ENCODE measurements around the gene ABCB8. TPM values are rescaled to one million over a fixed set of nuclear protein-coding genes. Genes with fewer than 3 reads are reported as not detected.

Gene ABCB8
- total and polyA plus RNA-seq, 2 of the 8 experiments (the other 6 are each of a cell fraction or from before 2014, with no cell fraction given) = 17.7 to 27.0 TPM

DNA sequence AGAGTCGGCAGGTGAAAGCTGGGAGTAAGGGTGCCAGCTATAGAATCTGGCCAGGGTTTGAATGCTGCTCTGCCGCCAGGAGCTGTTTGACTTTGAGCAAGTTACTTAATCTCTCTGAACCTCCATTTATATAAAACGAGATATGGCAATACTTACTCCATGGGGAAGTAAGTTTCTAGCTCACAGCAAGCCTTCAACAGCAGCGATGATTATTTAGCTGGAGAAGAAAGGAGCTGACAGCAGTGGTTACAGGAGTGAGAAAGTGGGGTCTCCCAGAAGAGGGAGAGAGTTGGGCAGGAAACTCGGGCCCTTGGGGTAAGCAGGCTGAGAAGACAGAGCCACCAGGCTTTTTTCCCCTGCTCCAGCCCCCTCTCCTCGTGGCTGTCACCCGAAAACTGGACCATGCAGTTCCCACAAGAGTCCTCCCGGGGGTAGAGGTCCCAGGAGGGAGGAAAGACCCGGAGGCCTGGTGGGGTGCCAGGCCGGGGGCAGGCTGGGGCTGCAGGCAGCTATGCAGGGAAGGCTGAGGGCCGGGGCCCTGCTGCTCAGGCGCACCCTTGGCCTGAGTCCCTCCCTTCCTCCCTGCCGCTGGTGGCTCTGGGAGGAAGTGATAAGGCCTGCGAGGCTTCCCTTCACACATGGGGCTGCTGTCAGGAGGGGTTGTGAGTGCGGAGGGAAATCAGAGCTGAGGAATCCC is 34.0 kb upstream of the ABCB8 start:
- H3K27me3 ChIP-seq (replicated peaks in 1 of 4; ENCODE audit: control insufficient read depth in 3 of 4, extremely low read depth in 1 of 4, insufficient read depth in 3 of 4, low read length in 3 of 4) = no peaks in the 10 kb centered on the region
- no peak overlapping the region for H3K4me2 ChIP-seq (ENCODE audit: insufficient read depth in 1 of 2, low read depth in 2 of 2, low read length in 2 of 2)
- H3K56ac ChIP-seq (replicated peaks; ENCODE audit: insufficient read length, low read depth, low read length) = no peak overlapping the region
- H3K23me2 ChIP-seq (ENCODE audit: low read depth, low read length) = no peaks in the 10 kb centered on the region
- H4K20me1 ChIP-seq (replicated peaks in 1 of 2; ENCODE audit: control insufficient read depth in 1 of 2, insufficient read depth in 2 of 2, low read length in 2 of 2) = no peaks in the 10 kb centered on the region
- no peak overlapping the region for H2BK120ac ChIP-seq (replicated peaks; ENCODE audit: low read depth, low read length)
- no peak overlapping the region; the same call in 1 of the 2 replicates for H4K8ac ChIP-seq (ENCODE audit: extremely low read depth, insufficient read depth, low read length)
- no peak overlapping the region for H2AFZ ChIP-seq (ENCODE audit: low read length)
- no peak overlapping the region for H4K5ac ChIP-seq (ENCODE audit: insufficient read length, low read depth, low read length)
- H3K36me3 ChIP-seq (ENCODE audit: control insufficient read depth in 2 of 4, insufficient read depth in 4 of 4, low read length in 3 of 4) = no peaks in the 10 kb centered on the region
- no peak overlapping the region for H3K14ac ChIP-seq (ENCODE audit: insufficient read length)
- no peak overlapping the region for H3K4ac ChIP-seq (replicated peaks; ENCODE audit: insufficient read length, low read depth, low read length)
- CTCF ChIA-PET (ENCODE audit: partially characterized antibody) = interaction anchor here (0.6 to 7.6 kb wide), 14 partner anchors 8 to 767 kb away, joined by 3 to 142 read pairs (median 6); no protein-coding TSS in a partner anchor
- H3K9ac ChIP-seq (replicated peaks in 1 of 4; ENCODE audit: extremely low read depth in 1 of 4, low read depth in 3 of 4, low read length in 3 of 4) = no peak overlapping the region
- H3K4me3 ChIP-seq (ENCODE audit: extremely low read depth in 1 of 4, insufficient read depth in 2 of 4, low read depth in 3 of 4, low read length in 4 of 4) = no peak overlapping the region
- H2BK20ac ChIP-seq (ENCODE audit: low read length) = peak overlapping the region; percentile 80; the same call in 1 of the 2 replicates
- POLR2A ChIA-PET (ENCODE audit: partially characterized antibody) = interaction anchor here (0.6 to 2.0 kb wide), 5 partner anchors 10 to 25 kb away, joined by 3 to 9 read pairs (median 3); no protein-coding TSS in a partner anchor
- no peaks in the 10 kb centered on the region for H3K9me3 ChIP-seq (ENCODE audit: insufficient read depth in 2 of 2, low read depth in 1 of 2, low read length in 1 of 2)
- no peak for FAIRE-seq
- no peak overlapping the region for H3K27ac ChIP-seq (ENCODE audit: low read depth, low read length)
- 0 out of 2 replicates have a peak overlapping the region, but pooled peaks have one; percentile 18 for H2BK15ac ChIP-seq (ENCODE audit: low read length)
- DNase-seq (ENCODE audit: low read depth in 1 of 2, low spot score in 2 of 2) = no peak
- no peak overlapping the region for H3K23ac ChIP-seq (ENCODE audit: insufficient read length)
- H4K91ac ChIP-seq (replicated peaks; ENCODE audit: insufficient read length, low read length) = peak overlapping the region; percentile 49
- peak overlapping the region; percentile 52; the same call in 1 of the 2 replicates for H2BK5ac ChIP-seq (ENCODE audit: low read depth, low read length)
- no peak overlapping the region for H3K18ac ChIP-seq (ENCODE audit: extremely low read depth, low read length)
- H2BK12ac ChIP-seq (ENCODE audit: low read depth, low read length) = no peak overlapping the region
- 91% methylated on average over 10 of the region's 15 CpGs; no CpG with 5 or more reads in 1 of the 2 experiments for WGBS, 2 experiments (ENCODE audit: extremely low coverage in 1 of 2, insufficient coverage in 1 of 2, insufficient read length in 1 of 2, insufficient replicate concordance in 2 of 2, low coverage in 1 of 2, low lambda C conversion rate in 2 of 2, missing lambda C conversion rate in 1 of 2)
- no peaks in the 10 kb centered on the region for H3K79me2 ChIP-seq (ENCODE audit: control insufficient read depth in 1 of 2, insufficient read depth in 2 of 2, low read length in 2 of 2)
- no peak overlapping the region for H2AK5ac ChIP-seq (ENCODE audit: low read depth, low read length)
- H3K4me1 ChIP-seq (replicated peaks in 1 of 4; ENCODE audit: control insufficient read depth in 3 of 4, insufficient read depth in 4 of 4, low read length in 3 of 4) = peaks cover 4 to 23% (median 14%) of the 10 kb centered on the region in 4 experiments
- no peaks in the 10 kb centered on the region for H3K79me1 ChIP-seq (ENCODE audit: low read depth, low read length)
- TF ChIP-seq NRF1 (IDR thresholded peaks at IDR 0.05; ENCODE audit: low read depth, low read length) (no peak), EGR1 (IDR thresholded peaks at IDR 0.05; ENCODE audit: borderline replicate concordance, low read depth, low read length) (no peak), FOSL1 (IDR thresholded peaks at IDR 0.05; ENCODE audit: insufficient read depth, low read depth, low read length) (no peak), POLR2A (IDR thresholded peaks at IDR 0.05; ENCODE audit: control extremely low read depth in 1 of 2, low read depth in 2 of 2, low read length in 2 of 2) (no peak), SRF (IDR thresholded peaks at IDR 0.05; ENCODE audit: low read depth, low read length) (no peak), TBP (IDR thresholded peaks at IDR 0.05; ENCODE audit: low read depth, low read length) (no peak), JUN (IDR thresholded peaks at IDR 0.05; ENCODE audit: low read depth, low read length) (no peak), CREB1 (IDR thresholded peaks at IDR 0.05) (no peak)
- TF ChIP-seq, protein P1, sequence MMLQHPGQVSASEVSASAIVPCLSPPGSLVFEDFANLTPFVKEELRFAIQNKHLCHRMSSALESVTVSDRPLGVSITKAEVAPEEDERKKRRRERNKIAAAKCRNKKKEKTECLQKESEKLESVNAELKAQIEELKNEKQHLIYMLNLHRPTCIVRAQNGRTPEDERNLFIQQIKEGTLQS (IDR thresholded peaks at IDR 0.05; ENCODE audit: insufficient read depth, low read depth, low read length) = no peak
